Stimulated activated CD4-positive, alpha-beta T cell treated with anti-CD3 and anti-CD28 coated beads, Interleukin-4, amount 100 ng/mL, for 1 hour (primary cell): Measurements from ENCODE around the gene ATXN1.

Source experiments
- DNase-seq: peaks from one replicate; pipeline ENCODE4 v3.0.0-alpha.2; 2020

The ATXN1 gene

GRCh38 chr6:16320533-16321340, 440.5 kb downstream of the ATXN1 start:
- DNase-seq, result no peak

GRCh38 chr6:16319813-16320532, 441.3 kb downstream of the ATXN1 start:
- DNase-seq, result peak; percentile 62

GRCh38 chr6:16318953-16319720, 442.1 kb downstream of the ATXN1 start:
- DNase-seq, result no peak

- peak; percentile 27 for DNase-seq
These were observed 442.7 kb downstream of the ATXN1 start for GRCh38 chr6:16318538-16318937.

GRCh38 chr6:16316741-16317251, 444.5 kb downstream of the ATXN1 start:
- no peak for DNase-seq

- no peak for DNase-seq
These were observed 447.0 kb downstream of the ATXN1 start for GRCh38 chr6:16314296-16314695.

GRCh38 chr6:16313732-16314131, 447.5 kb downstream of the ATXN1 start:
- no peak for DNase-seq

GRCh38 chr6:16311763-16312162, 449.5 kb downstream of the ATXN1 start:
- no peak for DNase-seq

GRCh38 chr6:16306334-16306733, 454.9 kb downstream of the ATXN1 start:
- DNase-seq, result no peak

GRCh38 chr6:16305788-16306187, 455.5 kb downstream of the ATXN1 start:
- DNase-seq, result no peak

GRCh38 chr6:16305246-16305725, 456.0 kb downstream of the ATXN1 start:
- no peak for DNase-seq

- no peak for DNase-seq
These were observed 458.3 kb downstream of the ATXN1 start for GRCh38 chr6:16302721-16303552.

- no peak for DNase-seq
These were observed 459.7 kb downstream of the ATXN1 start for GRCh38 chr6:16301511-16301910.

GRCh38 chr6:16299861-16300260, 461.4 kb downstream of the ATXN1 start:
- no peak for DNase-seq

- DNase-seq, result no peak
These were observed 465.1 kb downstream of the ATXN1 start for GRCh38 chr6:16296061-16296670.

- DNase-seq, result no peak
These were observed 465.8 kb downstream of the ATXN1 start for GRCh38 chr6:16295471-16295870.

- DNase-seq, result no peak
These were observed 466.2 kb downstream of the ATXN1 start for GRCh38 chr6:16295060-16295459.

- no peak for DNase-seq
These were observed 466.9 kb downstream of the ATXN1 start for GRCh38 chr6:16294371-16294770.

GRCh38 chr6:16292942-16293341, 468.3 kb downstream of the ATXN1 start:
- DNase-seq, result no peak

- DNase-seq, result no peak
These were observed 468.8 kb downstream of the ATXN1 start for GRCh38 chr6:16292432-16292831.

GRCh38 chr6:16291739-16292138, 469.5 kb downstream of the ATXN1 start:
- DNase-seq, result no peak

GRCh38 chr6:16288163-16288562, 473.1 kb downstream of the ATXN1 start:
- DNase-seq, result no peak
